Activated T-cell treated with anti-CD3 and anti-CD28 coated beads, Interleukin-2, amount 50 U/mL, for 72 hours (primary cell): ENCODE data around the gene PTPN11. TPM values are rescaled to one million over a fixed set of nuclear protein-coding genes. Genes with fewer than 3 reads are reported as not detected.
A peak's percentile ranks its signal among the peaks of the same experiment; 100 is the strongest.

Source experiments
- ATAC-seq, 2 donors: fragments of 150-1000 bp; cut with Tn5 transposase; replicated peaks in 1 of 2; 2 replicates each; pipeline ENCODE4 v1.10.0; 2021; ENCODE audit warnings: moderate library complexity in 2 of 2, mild to moderate bottlenecking in 1 of 2
- DNase-seq, 2 donors: peaks; one replicate each; pipeline ENCODE4 v3.0.0; 2021 to 2022; ENCODE audit warnings: mixed read lengths in 1 of 2
- H3K27ac Mint-ChIP-seq: one replicate; pipeline ENCODE4 v1.8.0; 2022; ENCODE audit warnings: mild to moderate bottlenecking, moderate library complexity, mixed read lengths
- H3K27me3 Mint-ChIP-seq: one replicate; pipeline ENCODE4 v1.8.0; 2022; ENCODE audit warnings: low read depth, mixed read lengths
- H3K36me3 Mint-ChIP-seq, 2 donors: one replicate each; pipeline ENCODE4 v1.8.0; 2022; ENCODE audit warnings: mixed read lengths in 2 of 2, mild to moderate bottlenecking in 1 of 2; ENCODE audit not compliant: insufficient read depth in 2 of 2
- H3K4me1 Mint-ChIP-seq: one replicate; pipeline ENCODE4 v1.8.0; 2022; ENCODE audit warnings: low read depth, mixed read lengths
- H3K4me3 Mint-ChIP-seq, 2 donors: one replicate each; pipeline ENCODE4 v1.8.0; 2022; ENCODE audit warnings: mild to moderate bottlenecking in 2 of 2, mixed read lengths in 2 of 2, moderate library complexity in 2 of 2
- H3K9me3 Mint-ChIP-seq, 2 donors: one replicate each; pipeline ENCODE4 v1.8.0; 2022; ENCODE audit warnings: mixed read lengths in 2 of 2
- total RNA-seq, 2 donors: library from RNA; stranded (reverse); gene quantifications; one replicate each; pipeline ENCODE4 v1.2.3, GENCODE V29; 2022

The PTPN11 gene
- total RNA-seq: 10 to 100 TPM; 92.4 to 93.7 TPM

GRCh38 chr12:112418608-112419296 is at the start of gene PTPN11:
Gene PTPN11, plus strand, starts transcription at chr12:112418947. Its CDS starts 165 bp downstream, at chr12:112419112.
- DNase-seq: peak; percentile 92 to 94
- H3K27me3 Mint-ChIP-seq: no peaks in the 10 kb centered on the region
- H3K9me3 Mint-ChIP-seq: no peaks in the 10 kb centered on the region
- H3K27ac Mint-ChIP-seq: peak within 1 kb of the TSS; percentile 96
- peaks cover 40% of the 10 kb centered on the region for H3K4me1 Mint-ChIP-seq
- H3K36me3 Mint-ChIP-seq: peaks cover 2 to 9% of the 10 kb centered on the region in 2 donors
- peak within 1 kb of the TSS; percentile 95 to 97 for H3K4me3 Mint-ChIP-seq
- ATAC-seq: peak; percentile 88 to 90

GRCh38 chr12:112370199-112370598 is 48.5 kb upstream of the PTPN11 start:
- Mint-ChIP-seq H3K4me3 (no peak overlapping the region), H3K27me3 (no peaks in the 10 kb centered on the region), H3K36me3 (no peaks in the 10 kb centered on the region), H3K4me1 (peaks cover 13% of the 10 kb centered on the region), H3K9me3 (no peaks in the 10 kb centered on the region), H3K27ac (no peak overlapping the region)
- DNase-seq: no peak
- ATAC-seq: no peak

GRCh38 chr12:112370868-112371510 is 47.8 kb upstream of the PTPN11 start:
- Mint-ChIP-seq H3K27ac (no peak overlapping the region), H3K27me3 (no peaks in the 10 kb centered on the region), H3K4me3 (no peak overlapping the region), H3K36me3 (no peaks in the 10 kb centered on the region), H3K4me1 (peaks cover 13% of the 10 kb centered on the region), H3K9me3 (no peaks in the 10 kb centered on the region)
- DNase-seq (no peak), ATAC-seq (no peak)

GRCh38 chr12:112374166-112374740 is 44.5 kb upstream of the PTPN11 start:
- H3K9me3 Mint-ChIP-seq: no peaks in the 10 kb centered on the region
- H3K4me3 Mint-ChIP-seq: no peak overlapping the region
- no peak for DNase-seq
- H3K36me3 Mint-ChIP-seq: no peaks in the 10 kb centered on the region
- H3K4me1 Mint-ChIP-seq: peaks cover 13% of the 10 kb centered on the region
- H3K27me3 Mint-ChIP-seq: no peaks in the 10 kb centered on the region
- no peak for ATAC-seq
- H3K27ac Mint-ChIP-seq: no peak overlapping the region

GRCh38 chr12:112375105-112375504 is 43.6 kb upstream of the PTPN11 start:
- Mint-ChIP-seq H3K4me1 (peaks cover 15% of the 10 kb centered on the region), H3K27ac (no peak overlapping the region), H3K27me3 (no peaks in the 10 kb centered on the region), H3K36me3 (no peaks in the 10 kb centered on the region), H3K9me3 (no peaks in the 10 kb centered on the region), H3K4me3 (no peak overlapping the region)
- no peak for DNase-seq
- ATAC-seq: no peak

GRCh38 chr12:112380663-112381405 is 37.9 kb upstream of the PTPN11 start:
- Mint-ChIP-seq H3K4me3 (peak overlapping the region; percentile 91 to 100), H3K27ac (peak overlapping the region; percentile 82), H3K36me3 (peaks cover 1 to 2% of the 10 kb centered on the region in 2 donors), H3K4me1 (peaks cover 25% of the 10 kb centered on the region), H3K27me3 (no peaks in the 10 kb centered on the region), H3K9me3 (no peaks in the 10 kb centered on the region)
- DNase-seq (peak in 1 of 2 donors; percentile 14), ATAC-seq (no peak)

- peak overlapping the region; percentile 51 for H3K27ac Mint-ChIP-seq
- H3K4me1 Mint-ChIP-seq: peaks cover 30% of the 10 kb centered on the region
- H3K36me3 Mint-ChIP-seq: peaks cover 1 to 2% of the 10 kb centered on the region in 2 donors
- DNase-seq (peak; percentile 52 to 59), ATAC-seq (peak; percentile 43 to 60)
- peak overlapping the region; percentile 91 to 100 for H3K4me3 Mint-ChIP-seq
- H3K27me3 Mint-ChIP-seq: no peaks in the 10 kb centered on the region
- H3K9me3 Mint-ChIP-seq: no peaks in the 10 kb centered on the region
Observed at GRCh38 chr12:112381406-112381882, 37.3 kb upstream of the PTPN11 start.

- Mint-ChIP-seq H3K27me3 (no peaks in the 10 kb centered on the region), H3K4me3 (peak within 1 kb of the TSS; percentile 91 to 100), H3K9me3 (no peaks in the 10 kb centered on the region), H3K36me3 (peaks cover 1 to 2% of the 10 kb centered on the region in 2 donors), H3K4me1 (peaks cover 37% of the 10 kb centered on the region), H3K27ac (peak within 1 kb of the TSS; percentile 79)
- ATAC-seq (peak; percentile 96 to 97), DNase-seq (peak; percentile 97 to 98)
Observed at GRCh38 chr12:112381883-112382796, 36.6 kb upstream of the PTPN11 start, which contains the start of gene HECTD4. Gene HECTD4, minus strand, starts transcription at chr12:112382431. Its CDS starts 303 bp downstream, at chr12:112382128.

- peak overlapping the region; percentile 79 for H3K27ac Mint-ChIP-seq
- peaks cover 1 to 2% of the 10 kb centered on the region in 2 donors for H3K36me3 Mint-ChIP-seq
- H3K27me3 Mint-ChIP-seq: no peaks in the 10 kb centered on the region
- peaks cover 42% of the 10 kb centered on the region for H3K4me1 Mint-ChIP-seq
- peak overlapping the region; percentile 91 to 97 for H3K4me3 Mint-ChIP-seq
- DNase-seq: no peak
- no peak for ATAC-seq
- no peaks in the 10 kb centered on the region for H3K9me3 Mint-ChIP-seq
Observed at GRCh38 chr12:112382866-112383265, 35.9 kb upstream of the PTPN11 start.

- no peaks in the 10 kb centered on the region for H3K36me3 Mint-ChIP-seq
- peaks cover 14% of the 10 kb centered on the region for H3K27me3 Mint-ChIP-seq
- peak overlapping the region in 1 of 2 donors; percentile 80 for H3K4me3 Mint-ChIP-seq
- ATAC-seq: no peak
- peaks cover 23% of the 10 kb centered on the region for H3K4me1 Mint-ChIP-seq
- H3K27ac Mint-ChIP-seq: peak overlapping the region; percentile 80
- H3K9me3 Mint-ChIP-seq: no peaks in the 10 kb centered on the region
- DNase-seq: no peak
Observed at GRCh38 chr12:112386726-112387125, 32.0 kb upstream of the PTPN11 start.

- H3K4me3 Mint-ChIP-seq: no peak overlapping the region
- H3K36me3 Mint-ChIP-seq: no peaks in the 10 kb centered on the region
- H3K4me1 Mint-ChIP-seq: peaks cover 17% of the 10 kb centered on the region
- no peak for DNase-seq
- peaks cover 14% of the 10 kb centered on the region for H3K27me3 Mint-ChIP-seq
- no peak for ATAC-seq
- H3K9me3 Mint-ChIP-seq: no peaks in the 10 kb centered on the region
- H3K27ac Mint-ChIP-seq: peak overlapping the region; percentile 22
Observed at GRCh38 chr12:112389228-112389627, 29.5 kb upstream of the PTPN11 start.
